GM12874 (cell line): ENCODE measurements around the gene NUDT5.

Experiments used
- CTCF ChIP-seq: IDR thresholded peaks from 2 replicates; pipeline ENCODE4 v1.5.1; 2011; ENCODE audit warnings: low read depth, mild to moderate bottlenecking, control low read depth, low read length, moderate library complexity; ENCODE audit not compliant: insufficient read depth

Gene NUDT5

GRCh38 chr10:12213621-12214020 lies 17.9 kb upstream of the NUDT5 start:
- TF ChIP-seq CTCF: no peak

- TF ChIP-seq CTCF: no peak
Observed at GRCh38 chr10:12212454-12212853, 16.8 kb upstream of the NUDT5 start.

- no peak for TF ChIP-seq CTCF
Observed at GRCh38 chr10:12208460-12208859, 12.8 kb upstream of the NUDT5 start.

GRCh38 chr10:12207114-12207513 lies 11.4 kb upstream of the NUDT5 start:
- no peak for TF ChIP-seq CTCF

- no peak for TF ChIP-seq CTCF
Observed at GRCh38 chr10:12205082-12205481, 9.4 kb upstream of the NUDT5 start.

GRCh38 chr10:12202226-12202625 lies 6.5 kb upstream of the NUDT5 start:
- no peak for TF ChIP-seq CTCF

- TF ChIP-seq CTCF: no peak
Observed at GRCh38 chr10:12201543-12201942, 5.9 kb upstream of the NUDT5 start.

- TF ChIP-seq CTCF: no peak
Observed at GRCh38 chr10:12200850-12201249, 5.2 kb upstream of the NUDT5 start.
